Measurements from ENCODE around the gene AAK1.

GRCh38 chr2:69544951-69545350, 98.6 kb downstream of the AAK1 start:
- no peak for TF ChIP-seq ZBTB7A (IDR thresholded peaks at IDR 0.05; ENCODE audit: low read depth)
- TF ChIP-seq YY1 (IDR thresholded peaks at IDR 0.05; ENCODE audit: low read depth) = no peak
- no peak for TF ChIP-seq TAF1 (IDR thresholded peaks at IDR 0.05; ENCODE audit: low read depth)
- no peak for TF ChIP-seq MAX (IDR thresholded peaks at IDR 0.05)
- TF ChIP-seq USF1 (IDR thresholded peaks at IDR 0.05) = no peak
- TF ChIP-seq REST (IDR thresholded peaks at IDR 0.05; ENCODE audit: low read depth) = no peak
- TF ChIP-seq RAD21 (IDR thresholded peaks at IDR 0.05; ENCODE audit: low read depth) = no peak
- no peak for TF ChIP-seq TEAD4 (IDR thresholded peaks at IDR 0.05)
- no peak for TF ChIP-seq CREB1 (IDR thresholded peaks at IDR 0.05; ENCODE audit: low read depth)

Data from Ishikawa (cell line).